ENCODE data around the gene RPL7L1.

GRCh38 chr6:42870145-42870936, 9.1 kb upstream of the RPL7L1 start:
- TF ChIP-seq, protein P1, sequence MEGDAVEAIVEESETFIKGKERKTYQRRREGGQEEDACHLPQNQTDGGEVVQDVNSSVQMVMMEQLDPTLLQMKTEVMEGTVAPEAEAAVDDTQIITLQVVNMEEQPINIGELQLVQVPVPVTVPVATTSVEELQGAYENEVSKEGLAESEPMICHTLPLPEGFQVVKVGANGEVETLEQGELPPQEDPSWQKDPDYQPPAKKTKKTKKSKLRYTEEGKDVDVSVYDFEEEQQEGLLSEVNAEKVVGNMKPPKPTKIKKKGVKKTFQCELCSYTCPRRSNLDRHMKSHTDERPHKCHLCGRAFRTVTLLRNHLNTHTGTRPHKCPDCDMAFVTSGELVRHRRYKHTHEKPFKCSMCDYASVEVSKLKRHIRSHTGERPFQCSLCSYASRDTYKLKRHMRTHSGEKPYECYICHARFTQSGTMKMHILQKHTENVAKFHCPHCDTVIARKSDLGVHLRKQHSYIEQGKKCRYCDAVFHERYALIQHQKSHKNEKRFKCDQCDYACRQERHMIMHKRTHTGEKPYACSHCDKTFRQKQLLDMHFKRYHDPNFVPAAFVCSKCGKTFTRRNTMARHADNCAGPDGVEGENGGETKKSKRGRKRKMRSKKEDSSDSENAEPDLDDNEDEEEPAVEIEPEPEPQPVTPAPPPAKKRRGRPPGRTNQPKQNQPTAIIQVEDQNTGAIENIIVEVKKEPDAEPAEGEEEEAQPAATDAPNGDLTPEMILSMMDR (IDR thresholded peaks at IDR 0.05; ENCODE audit: insufficient read depth, low read length, poor library complexity, severe bottlenecking): no peak
- TF ChIP-seq EZH2phosphoT487 (conservative IDR thresholded peaks at IDR 0.05; ENCODE audit: low read length): no peak
